HG03060 (cell line): ENCODE data around the gene HPCA.

ENCODE experiments used
- ATAC-seq: cut with Tn5 transposase; IDR thresholded peaks from one replicate; pipeline ENCODE4 v1.9.1; 2021; ENCODE audit warnings: low read depth, moderate number of reproducible peaks; ENCODE audit not compliant: unreplicated experiment

Gene HPCA

DNA sequence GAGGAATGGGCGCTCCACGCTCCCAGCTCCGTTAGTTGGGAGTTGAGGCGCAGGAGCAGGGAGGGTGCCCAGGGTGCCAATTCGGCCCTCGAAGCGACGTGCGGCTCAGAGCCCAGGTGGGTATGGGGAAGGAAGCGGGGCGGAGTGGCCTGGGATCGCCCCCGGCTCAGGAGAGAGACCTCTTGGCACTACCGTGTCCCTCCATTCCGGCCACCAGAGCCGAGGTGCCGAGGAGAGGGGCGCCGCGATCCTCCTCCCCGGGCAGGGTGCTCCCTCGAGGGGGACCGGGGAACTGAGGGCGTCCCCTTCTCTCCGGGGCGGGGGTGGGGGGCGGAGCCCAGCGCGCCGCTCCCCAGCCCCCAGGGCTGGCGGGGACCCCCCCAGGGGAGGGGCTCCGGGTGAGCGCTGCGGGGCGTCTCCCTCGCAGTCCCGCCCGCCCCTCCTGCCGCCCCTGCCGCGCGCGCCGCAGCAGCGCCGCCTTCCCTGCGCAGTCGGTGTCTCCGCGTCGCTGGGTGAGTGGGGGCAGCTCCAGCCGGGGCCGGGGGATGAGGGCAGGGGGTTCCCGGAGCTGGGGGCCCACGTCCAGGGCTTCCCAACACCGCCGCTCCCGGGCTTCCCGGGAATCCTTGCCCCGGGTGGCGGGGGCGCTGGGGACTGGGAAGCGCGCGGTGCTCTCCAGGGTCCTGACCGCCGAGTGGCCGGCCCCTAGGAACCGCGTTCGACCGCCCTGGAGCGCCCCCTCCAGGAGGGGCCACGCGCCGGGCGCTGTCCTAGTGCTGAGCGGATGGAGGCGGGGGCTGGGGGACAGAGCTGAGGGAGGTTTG, at the start of gene HPCA:
Gene HPCA (plus strand): TSS at position 488 of the 824 bp plus-strand sequence. CDS start 2,408 bp downstream, outside the sequence.
- no peak for ATAC-seq

DNA sequence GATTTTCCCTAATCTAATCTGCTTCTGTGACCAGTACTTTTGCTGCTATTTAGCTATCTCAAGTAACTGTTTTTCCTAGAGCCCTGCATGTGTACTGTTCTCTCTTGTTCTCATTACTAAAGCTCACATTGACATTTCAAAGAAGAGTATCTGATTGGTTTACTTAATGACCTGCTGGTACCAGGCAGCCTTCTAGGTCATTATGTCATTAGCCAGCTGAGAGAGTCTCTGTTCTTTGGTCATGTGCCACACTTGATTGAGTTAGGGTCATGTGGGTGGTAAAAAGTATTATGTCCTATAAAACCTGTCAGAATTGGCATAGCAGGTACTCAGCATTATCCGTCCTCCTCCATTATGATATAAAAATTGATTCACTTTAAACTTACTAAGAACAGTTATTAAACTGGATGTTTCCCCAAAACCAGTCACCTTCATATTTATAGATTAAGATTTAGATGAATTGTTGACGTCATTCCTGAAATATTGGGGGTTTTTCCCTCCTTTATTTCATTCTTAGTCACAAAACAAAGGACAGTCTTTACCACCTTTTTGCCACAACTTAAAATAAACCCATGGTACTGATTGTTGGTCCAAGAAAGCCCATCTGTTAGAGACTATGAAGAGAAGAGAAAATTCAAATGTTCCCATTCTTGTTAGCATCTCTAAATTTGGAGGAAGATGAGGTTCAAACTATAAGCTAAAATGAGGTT, 37.8 kb upstream of the HPCA start:
- ATAC-seq: no peak

- no peak for ATAC-seq
Observed at GRCh38 chr1:32855861-32856617, 30.3 kb upstream of the HPCA start.

GRCh38 chr1:32858136-32858535, 28.2 kb upstream of the HPCA start:
- no peak for ATAC-seq

DNA sequence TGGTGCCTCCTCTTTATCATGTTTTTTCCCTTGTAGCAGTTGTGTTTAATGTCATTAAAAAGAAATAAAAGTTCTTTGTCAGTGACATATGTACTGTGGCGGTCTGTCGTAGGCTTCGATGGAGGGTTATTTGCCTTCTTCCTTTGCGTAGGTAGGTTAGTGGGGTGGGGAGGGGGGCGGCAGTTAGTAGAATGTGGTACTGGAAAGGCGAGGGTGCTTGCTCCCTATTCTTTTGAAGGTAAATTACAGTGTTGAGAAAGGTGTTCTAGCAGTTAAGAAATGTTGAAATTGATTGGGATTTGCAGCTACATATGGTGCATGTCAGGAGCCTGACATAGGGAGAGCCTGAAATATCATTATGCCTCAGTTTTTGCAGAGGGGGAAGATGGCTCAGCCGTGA, 27.5 kb upstream of the HPCA start:
- ATAC-seq: no peak

- ATAC-seq: no peak
Observed at GRCh38 chr1:32859915-32860314, 26.4 kb upstream of the HPCA start.

GRCh38 chr1:32860566-32860965, 25.7 kb upstream of the HPCA start:
- no peak for ATAC-seq

DNA sequence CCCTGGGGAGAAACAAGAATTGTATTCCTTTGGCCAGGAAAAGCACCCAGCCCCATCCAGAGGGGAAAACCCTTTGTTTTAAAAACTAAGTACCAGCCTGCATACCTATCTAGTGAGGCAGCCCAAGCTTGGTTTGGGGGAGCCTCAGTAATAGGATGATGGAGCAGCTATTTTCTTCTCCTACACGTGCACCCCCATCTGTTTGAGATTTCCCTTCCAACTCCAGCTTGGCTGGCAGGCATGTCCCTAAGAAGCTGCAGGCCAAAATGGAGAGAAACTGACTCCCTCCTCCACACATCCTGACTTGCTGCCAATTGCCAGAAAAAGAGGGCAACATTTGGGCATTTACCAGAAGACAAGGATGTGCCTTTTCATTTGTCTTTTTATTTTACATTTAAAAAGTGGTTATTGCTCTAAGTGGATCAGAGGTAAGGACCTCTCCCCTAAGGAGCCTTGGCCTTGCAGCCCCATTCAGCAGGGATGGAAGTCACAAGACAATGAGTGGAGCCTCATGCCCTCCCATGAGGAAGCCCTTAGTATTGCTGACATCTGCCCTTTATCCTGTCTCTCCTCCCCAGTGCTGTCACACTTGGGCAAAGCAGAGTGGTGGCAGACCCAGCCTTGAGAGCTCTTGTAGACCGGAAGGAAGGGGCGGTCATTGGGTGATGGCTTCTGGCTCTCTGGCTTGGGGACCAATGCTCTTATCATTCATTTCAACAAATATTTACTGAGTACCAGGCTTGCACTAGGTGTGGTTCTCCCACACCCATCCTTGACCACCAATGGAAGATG, 24.2 kb upstream of the HPCA start:
- no peak for ATAC-seq

GRCh38 chr1:32863218-32863880, 22.9 kb upstream of the HPCA start:
- ATAC-seq: no peak

GRCh38 chr1:32863881-32864245, 22.4 kb upstream of the HPCA start:
- ATAC-seq: no peak

DNA sequence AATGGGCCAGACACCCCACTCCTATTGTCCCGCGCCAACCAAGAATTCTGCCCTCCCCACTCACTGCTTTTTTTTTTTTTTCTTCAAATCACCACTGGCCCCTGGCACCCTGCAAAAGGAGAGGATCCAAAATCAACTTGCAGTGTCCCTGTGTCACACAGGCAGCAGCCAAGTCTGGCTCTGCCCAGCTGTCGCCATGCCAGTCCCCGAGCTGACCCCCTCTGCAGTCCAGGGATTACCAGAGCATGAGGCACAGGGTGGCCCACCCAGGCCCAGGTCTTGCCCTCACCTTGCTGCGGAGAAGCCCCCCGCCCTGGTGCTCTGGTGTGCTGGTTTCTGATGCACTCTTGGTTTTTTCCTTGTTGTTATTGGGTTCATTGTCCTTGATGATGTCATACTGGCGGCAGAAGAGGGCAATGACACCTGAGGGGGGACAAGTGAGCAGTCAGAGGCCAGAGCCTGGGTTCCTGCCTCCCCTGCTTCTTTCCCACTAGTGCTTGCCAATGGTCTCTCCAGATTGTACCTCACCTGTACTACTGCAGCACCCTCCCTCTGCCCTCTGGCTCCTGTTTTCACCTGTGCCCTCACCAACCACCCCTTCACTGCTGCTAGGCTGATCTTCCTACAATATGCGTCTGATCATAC, 21.8 kb upstream of the HPCA start:
- ATAC-seq: no peak

DNA sequence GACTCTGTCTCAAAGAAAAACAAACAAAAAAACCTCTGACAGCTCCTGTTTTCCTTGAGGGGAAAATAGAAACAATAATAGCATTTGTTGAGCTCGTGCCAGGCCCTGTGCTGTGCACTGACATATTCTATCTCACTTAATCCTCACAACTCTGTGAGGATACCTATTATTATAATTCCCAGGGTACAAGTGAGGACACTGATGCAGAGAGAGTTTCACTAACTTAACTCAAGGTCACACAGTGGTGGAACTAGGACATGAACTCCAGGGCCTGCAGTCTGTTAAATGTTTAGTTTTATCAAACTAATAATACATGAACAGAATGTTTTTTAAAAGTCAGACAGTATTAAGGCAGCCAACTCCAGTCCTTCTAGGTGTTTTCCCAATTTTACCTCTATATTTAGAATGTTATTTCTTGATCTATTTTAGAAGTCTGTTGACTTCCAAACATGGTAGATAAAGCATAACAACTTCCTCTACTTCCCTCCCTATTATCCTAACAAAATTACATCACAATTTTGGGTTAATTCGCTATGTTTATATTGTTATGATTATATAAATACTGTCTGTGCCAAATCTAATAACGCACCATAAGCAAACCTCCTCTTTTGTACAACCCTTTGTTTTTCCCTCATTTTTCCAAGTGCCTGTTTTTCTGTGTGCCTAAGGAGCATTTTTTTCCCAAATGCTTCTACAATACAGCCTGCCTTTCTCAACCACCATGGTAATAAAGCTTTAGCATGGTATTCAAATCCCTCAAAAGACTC, 20.5 kb upstream of the HPCA start:
- ATAC-seq: no peak

- ATAC-seq: no peak
Observed at GRCh38 chr1:32867151-32867550, 19.1 kb upstream of the HPCA start.

DNA sequence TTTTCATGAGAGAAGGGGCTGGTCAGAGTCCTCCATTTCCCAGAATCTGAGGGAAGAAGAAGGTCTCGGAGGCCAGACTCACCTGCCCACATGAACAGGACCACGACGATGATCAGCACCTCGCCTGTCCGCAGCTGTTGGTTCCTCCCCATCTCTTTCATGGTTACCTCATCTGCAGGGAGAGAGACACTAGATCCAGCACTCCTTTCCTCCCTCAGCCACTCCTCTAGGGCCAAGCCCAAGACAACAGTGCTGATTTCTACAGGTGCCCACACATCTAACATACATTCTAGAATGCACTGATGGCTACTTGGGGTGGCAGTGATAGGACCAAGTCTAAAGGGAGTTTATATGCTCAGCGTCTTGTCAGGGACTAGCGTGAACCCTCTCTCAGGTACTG, 18.6 kb upstream of the HPCA start:
- ATAC-seq: no peak

- ATAC-seq: no peak
Observed at GRCh38 chr1:32868085-32868484, 18.2 kb upstream of the HPCA start.

GRCh38 chr1:32868806-32869455, 17.4 kb upstream of the HPCA start:
- no peak for ATAC-seq

GRCh38 chr1:32869923-32870614, 16.2 kb upstream of the HPCA start:
- ATAC-seq: no peak
